WTC11 (cell line): Measurements from ENCODE around the gene EVC. TPM values are rescaled to one million over a fixed set of nuclear protein-coding genes. Genes with fewer than 3 reads are reported as not detected.

Experiments used
- ATAC-seq: fragments of 200-7000 bp; cut with Tn5 transposase; 2 replicates; pipeline ENCODE4 v1.10.0; 2021; ENCODE audit warnings: mild to moderate bottlenecking, moderate library complexity
- CTCF ChIA-PET: fragments of 300-600 bp; sonication (Branson Sonifier 250); formaldehyde crosslinking; loops from one replicate; lab custom pipeline; 2021; ENCODE audit warnings: antibody characterized with exemption; lab: Charles Lee
- POLR2A ChIA-PET: fragments of 350-600 bp; sonication (Branson Sonifier 250); formaldehyde crosslinking; loops from one replicate; lab custom pipeline; 2021; ENCODE audit warnings: antibody characterized with exemption; lab: Charles Lee
- DNase-seq: peaks from one replicate; pipeline ENCODE4 v3.0.0; 2021; ENCODE audit warnings: low spot score
- H3K27ac Mint-ChIP-seq: 2 replicates; pipeline ENCODE4 v1.8.0; 2021; ENCODE audit warnings: mixed read lengths
- H3K27me3 Mint-ChIP-seq: 2 replicates; pipeline ENCODE4 v1.8.0; 2021; ENCODE audit warnings: low read depth, mild to moderate bottlenecking, moderate library complexity, mixed read lengths
- H3K36me3 Mint-ChIP-seq: 2 replicates; pipeline ENCODE4 v1.8.0; 2021; ENCODE audit warnings: mixed read lengths
- H3K4me1 Mint-ChIP-seq: 2 replicates; pipeline ENCODE4 v1.8.0; 2022; ENCODE audit warnings: mixed read lengths
- H3K4me3 Mint-ChIP-seq: 2 replicates; pipeline ENCODE4 v1.8.0; 2021; ENCODE audit warnings: mild to moderate bottlenecking, moderate library complexity, mixed read lengths
- H3K9me3 Mint-ChIP-seq: 2 replicates; pipeline ENCODE4 v1.8.0; 2021; ENCODE audit warnings: mixed read lengths
- ARID4B ChIP-seq: sonication (generic); formaldehyde crosslinking; IDR thresholded peaks from 2 replicates; pipeline ENCODE4 v1.8.0; 2023; ENCODE audit warnings: missing genetic modification reagents, mild to moderate bottlenecking, borderline replicate concordance
- ATF1 ChIP-seq: sonication (generic); formaldehyde crosslinking; IDR thresholded peaks from 2 replicates; pipeline ENCODE4 v1.8.1; 2023; ENCODE audit warnings: mild to moderate bottlenecking, moderate library complexity, missing genetic modification reagents
- ATF6 ChIP-seq: sonication (generic); formaldehyde crosslinking; IDR thresholded peaks from 2 replicates; pipeline ENCODE4 v1.8.1; 2023; ENCODE audit warnings: mild to moderate bottlenecking, missing genetic modification reagents
- E2F5 ChIP-seq: sonication (generic); formaldehyde crosslinking; IDR thresholded peaks from 2 replicates; pipeline ENCODE4 v1.8.1; 2022; ENCODE audit warnings: mild to moderate bottlenecking, moderate library complexity, missing genetic modification reagents
- FOXJ3 ChIP-seq: sonication (generic); formaldehyde crosslinking; IDR thresholded peaks from 2 replicates; pipeline ENCODE4 v1.9.0; 2021; ENCODE audit warnings: missing genetic modification reagents, mild to moderate bottlenecking, borderline replicate concordance
- HMGA2 ChIP-seq: fragments of 250-450 bp; sonication (Bioruptor Pico); IDR thresholded peaks from 2 replicates; pipeline ENCODE4 v1.4.0; 2021; ENCODE audit warnings: mild to moderate bottlenecking, moderate library complexity
- JAZF1 ChIP-seq: fragments of 250-450 bp; sonication (Bioruptor Pico); IDR thresholded peaks from 2 replicates; pipeline ENCODE4 v1.9.0; 2021; ENCODE audit warnings: moderate library complexity, mild to moderate bottlenecking, inconsistent platforms
- MXD4 ChIP-seq: fragments of 250-450 bp; sonication (Bioruptor Pico); IDR thresholded peaks from 2 replicates; pipeline ENCODE4 v1.8.0; 2021; ENCODE audit warnings: mild to moderate bottlenecking, moderate library complexity, borderline replicate concordance
- PREB ChIP-seq: sonication (generic); formaldehyde crosslinking; IDR thresholded peaks from 2 replicates; pipeline ENCODE4 v1.8.1; 2022; ENCODE audit warnings: mild to moderate bottlenecking, missing genetic modification reagents, moderate library complexity, borderline replicate concordance
- PRRX2 ChIP-seq: fragments of 250-450 bp; sonication (Bioruptor Pico); IDR thresholded peaks from 2 replicates; pipeline ENCODE4 v1.8.0; 2021; ENCODE audit warnings: mild to moderate bottlenecking
- TEAD1 ChIP-seq: sonication (generic); formaldehyde crosslinking; IDR thresholded peaks from 2 replicates; pipeline ENCODE4 v1.8.0; 2022; ENCODE audit warnings: mild to moderate bottlenecking, missing genetic modification reagents
- ZNF317 ChIP-seq: sonication (generic); formaldehyde crosslinking; IDR thresholded peaks from 2 replicates; pipeline ENCODE4 v1.8.1; 2023; ENCODE audit warnings: low read depth, mild to moderate bottlenecking, moderate library complexity, missing genetic modification reagents, borderline replicate concordance
- ZNF423 ChIP-seq: fragments of 250-450 bp; sonication (Bioruptor Pico); IDR thresholded peaks from 2 replicates; pipeline ENCODE4 v2.1.2; 2022; ENCODE audit warnings: mild to moderate bottlenecking, moderate library complexity
- ZNF532 ChIP-seq: fragments of 250-450 bp; sonication (Bioruptor Pico); IDR thresholded peaks from 2 replicates; pipeline ENCODE4 v1.9.0; 2021; ENCODE audit warnings: mild to moderate bottlenecking, borderline replicate concordance
- total RNA-seq: library from RNA; stranded (reverse); gene quantifications from 3 replicates; pipeline ENCODE4 v1.2.3, GENCODE V29; 2021
- TF ChIP-seq, protein P1 (sequence below): sonication (generic); formaldehyde crosslinking; IDR thresholded peaks from 2 replicates; pipeline ENCODE4 v1.8.0; 2023; ENCODE audit warnings: mild to moderate bottlenecking, missing genetic modification reagents
- TF ChIP-seq, protein P2 (sequence below): sonication (generic); formaldehyde crosslinking; IDR thresholded peaks from 2 replicates; pipeline ENCODE4 v1.8.1; 2022; ENCODE audit warnings: low read depth, mild to moderate bottlenecking, moderate library complexity, missing genetic modification reagents, borderline replicate concordance

Gene EVC
- total RNA-seq, 1 experiment from 2014 or later, result 12.5 TPM

DNA sequence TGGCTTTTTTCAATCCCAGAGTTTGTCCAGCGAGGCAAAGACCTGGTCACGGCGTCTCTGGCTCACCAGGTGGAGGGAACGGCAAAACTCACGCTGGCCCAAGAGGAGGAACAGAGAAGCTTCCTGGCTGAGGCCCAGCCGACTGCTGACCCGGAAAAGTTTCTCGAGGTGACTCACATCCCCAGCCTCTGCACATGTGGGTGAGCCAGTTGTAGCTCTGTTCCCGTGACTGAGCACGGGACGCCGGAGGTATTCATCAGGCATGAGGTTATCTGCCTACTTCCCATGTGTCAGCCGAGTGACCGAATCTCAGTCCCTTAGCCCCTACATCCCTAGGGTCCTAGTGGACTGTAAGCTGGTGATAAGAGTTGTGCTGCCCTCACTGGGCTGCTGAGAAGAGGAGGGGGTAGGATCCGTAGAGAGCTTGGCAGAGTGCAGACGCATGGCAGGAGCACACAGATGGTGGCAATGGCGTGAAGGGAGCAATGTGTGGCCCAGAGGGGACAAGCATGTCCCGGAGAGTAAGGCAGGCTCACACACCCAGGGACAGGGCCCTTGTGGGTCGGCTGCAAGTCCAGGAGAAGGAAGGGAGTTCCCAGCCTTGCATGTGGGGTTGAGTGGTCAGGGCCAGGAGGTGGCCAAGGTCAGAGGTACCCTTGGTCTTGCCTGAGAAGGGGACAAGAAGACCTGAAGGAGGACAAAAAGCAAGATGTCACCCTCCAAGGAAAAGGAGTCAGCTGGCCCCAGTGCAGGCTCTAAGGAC, 42.9 kb downstream of the EVC start (continued):
- TF ChIP-seq PRRX2 (CRISPR knock-in tag), result no peak
- no peak for TF ChIP-seq ARID4B (CRISPR knock-in tag)
- no peak for TF ChIP-seq HMGA2 (CRISPR knock-in tag)
- no peak for TF ChIP-seq FOXJ3 (CRISPR knock-in tag)
- TF ChIP-seq, all 79 proteins: peak for 0

GRCh38 chr4:5754529-5754881, 43.5 kb downstream of the EVC start:
- Mint-ChIP-seq H3K4me3 (no peak overlapping the region), H3K4me1 (peaks cover 50% of the 10 kb centered on the region), H3K36me3 (peaks cover 24% of the 10 kb centered on the region), H3K9me3 (no peaks in the 10 kb centered on the region), H3K27me3 (no peaks in the 10 kb centered on the region; the same call in 1 of the 2 replicates), H3K27ac (no peak overlapping the region)
- CTCF ChIA-PET, result no interaction called here
- no peak for DNase-seq
- POLR2A ChIA-PET, result no interaction called here
- no peak for ATAC-seq
- TF ChIP-seq ZNF317 (CRISPR knock-in tag) (no peak), TEAD1 (no peak), JAZF1 (CRISPR knock-in tag) (no peak), ATF1 (CRISPR knock-in tag) (no peak), PREB (no peak), ZNF423 (no peak), ATF6 (CRISPR knock-in tag) (no peak), E2F5 (CRISPR knock-in tag) (no peak), ZNF532 (CRISPR knock-in tag) (no peak), MXD4 (CRISPR knock-in tag) (no peak)
- TF ChIP-seq, protein P1, sequence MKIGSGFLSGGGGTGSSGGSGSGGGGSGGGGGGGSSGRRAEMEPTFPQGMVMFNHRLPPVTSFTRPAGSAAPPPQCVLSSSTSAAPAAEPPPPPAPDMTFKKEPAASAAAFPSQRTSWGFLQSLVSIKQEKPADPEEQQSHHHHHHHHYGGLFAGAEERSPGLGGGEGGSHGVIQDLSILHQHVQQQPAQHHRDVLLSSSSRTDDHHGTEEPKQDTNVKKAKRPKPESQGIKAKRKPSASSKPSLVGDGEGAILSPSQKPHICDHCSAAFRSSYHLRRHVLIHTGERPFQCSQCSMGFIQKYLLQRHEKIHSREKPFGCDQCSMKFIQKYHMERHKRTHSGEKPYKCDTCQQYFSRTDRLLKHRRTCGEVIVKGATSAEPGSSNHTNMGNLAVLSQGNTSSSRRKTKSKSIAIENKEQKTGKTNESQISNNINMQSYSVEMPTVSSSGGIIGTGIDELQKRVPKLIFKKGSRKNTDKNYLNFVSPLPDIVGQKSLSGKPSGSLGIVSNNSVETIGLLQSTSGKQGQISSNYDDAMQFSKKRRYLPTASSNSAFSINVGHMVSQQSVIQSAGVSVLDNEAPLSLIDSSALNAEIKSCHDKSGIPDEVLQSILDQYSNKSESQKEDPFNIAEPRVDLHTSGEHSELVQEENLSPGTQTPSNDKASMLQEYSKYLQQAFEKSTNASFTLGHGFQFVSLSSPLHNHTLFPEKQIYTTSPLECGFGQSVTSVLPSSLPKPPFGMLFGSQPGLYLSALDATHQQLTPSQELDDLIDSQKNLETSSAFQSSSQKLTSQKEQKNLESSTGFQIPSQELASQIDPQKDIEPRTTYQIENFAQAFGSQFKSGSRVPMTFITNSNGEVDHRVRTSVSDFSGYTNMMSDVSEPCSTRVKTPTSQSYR (CRISPR knock-in tag), result no peak
- TF ChIP-seq, protein P2, sequence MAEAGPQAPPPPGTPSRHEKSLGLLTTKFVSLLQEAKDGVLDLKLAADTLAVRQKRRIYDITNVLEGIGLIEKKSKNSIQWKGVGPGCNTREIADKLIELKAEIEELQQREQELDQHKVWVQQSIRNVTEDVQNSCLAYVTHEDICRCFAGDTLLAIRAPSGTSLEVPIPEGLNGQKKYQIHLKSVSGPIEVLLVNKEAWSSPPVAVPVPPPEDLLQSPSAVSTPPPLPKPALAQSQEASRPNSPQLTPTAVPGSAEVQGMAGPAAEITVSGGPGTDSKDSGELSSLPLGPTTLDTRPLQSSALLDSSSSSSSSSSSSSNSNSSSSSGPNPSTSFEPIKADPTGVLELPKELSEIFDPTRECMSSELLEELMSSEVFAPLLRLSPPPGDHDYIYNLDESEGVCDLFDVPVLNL (CRISPR knock-in tag), result no peak
